A172 (cell line): Measurements from ENCODE around the gene MGA. TPM values are rescaled to one million over a fixed set of nuclear protein-coding genes. Genes with fewer than 3 reads are reported as not detected.

Source experiments
- DNase-seq: peaks from one replicate; pipeline ENCODE4 v3.0.0-alpha.2; 2015; ENCODE audit warnings: low spot score
- total RNA-seq: library from RNA; depleted of rRNA; stranded (reverse); fragments of >200 nt; shearing (Covaris generic); gene quantifications from 2 replicates; pipeline ENCODE4 v1.2.3, GENCODE V29; 2014; rRNA removed

Gene MGA
- 21.9 and 33.3 TPM in 2 replicates for total RNA-seq

DNA sequence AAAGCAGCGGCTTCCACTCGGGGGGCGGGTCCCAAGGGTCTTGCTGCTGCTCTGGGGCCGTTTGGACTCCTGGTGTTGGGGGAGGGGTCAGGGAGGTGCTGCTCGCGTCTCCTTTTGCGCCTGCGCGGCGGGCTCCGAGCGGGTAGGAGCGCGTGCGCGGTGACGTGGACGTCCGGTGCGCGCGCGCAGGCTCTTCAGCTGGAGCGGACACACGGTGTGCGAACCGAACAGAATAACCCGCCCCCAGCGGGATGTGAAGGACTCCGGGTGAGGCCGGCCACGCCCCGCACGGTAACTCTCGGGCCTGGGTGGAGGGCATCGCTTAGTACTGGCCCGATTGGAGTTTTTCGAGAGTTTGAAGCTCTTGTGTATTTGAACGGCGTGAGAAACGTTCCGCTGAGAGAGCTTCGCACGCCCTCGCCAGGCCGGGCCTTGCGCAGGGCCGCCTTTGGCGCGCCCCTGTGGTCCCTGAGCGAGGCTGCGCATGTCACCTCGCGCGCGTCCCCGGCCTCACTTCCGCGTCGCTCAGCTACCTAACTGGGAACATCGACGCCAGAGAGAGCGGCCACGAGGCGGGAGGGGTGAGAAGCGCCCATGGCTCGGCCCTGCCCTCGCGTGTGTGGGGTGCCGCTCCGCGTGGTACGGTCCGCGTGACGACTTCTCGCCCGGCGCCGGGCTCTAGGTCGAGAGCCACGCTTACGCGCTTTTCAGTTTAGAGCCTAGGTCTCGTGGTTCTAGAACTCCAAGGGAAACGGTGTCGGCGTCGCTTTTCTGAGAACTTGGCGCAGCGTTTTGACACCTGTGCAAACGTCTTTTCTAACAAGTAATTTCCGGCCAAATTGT is at the start of gene MGA:
Gene MGA, plus strand, starts transcription at position 171 of the 843 bp plus-strand sequence.
- peak; percentile 10 for DNase-seq

DNA sequence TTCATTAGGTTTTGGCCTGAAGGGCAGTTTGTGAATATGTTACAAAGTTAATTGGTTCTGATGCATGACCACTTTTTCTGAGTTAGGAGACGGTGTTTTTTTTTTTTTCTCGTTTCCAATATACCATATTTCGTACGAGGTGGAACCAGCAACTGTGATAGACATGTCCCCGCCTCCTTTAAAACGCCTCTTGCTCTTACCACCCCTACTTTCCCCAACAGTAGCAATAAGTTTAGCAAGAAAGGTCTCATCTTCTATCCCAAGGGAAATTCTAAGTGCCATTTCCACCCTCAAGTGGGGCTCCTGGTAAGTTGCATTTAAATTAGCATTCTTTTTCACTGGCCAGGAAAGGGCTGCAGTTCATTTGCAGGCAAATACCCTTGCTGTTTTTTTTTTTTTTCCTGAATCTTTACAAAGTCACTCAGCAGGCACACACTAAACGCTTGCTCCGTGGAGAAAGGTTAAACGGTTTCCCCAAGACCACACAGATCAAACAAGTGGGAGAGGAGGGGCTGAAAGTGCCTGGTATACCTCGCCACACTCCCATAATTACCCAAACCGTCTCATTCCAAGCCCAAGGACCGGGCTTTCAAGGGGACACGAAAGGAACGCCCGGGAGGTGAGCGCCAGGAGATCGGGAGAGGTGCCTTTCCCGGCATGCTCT is 39.5 kb upstream of the MGA start:
- peak; percentile 13 for DNase-seq

DNA sequence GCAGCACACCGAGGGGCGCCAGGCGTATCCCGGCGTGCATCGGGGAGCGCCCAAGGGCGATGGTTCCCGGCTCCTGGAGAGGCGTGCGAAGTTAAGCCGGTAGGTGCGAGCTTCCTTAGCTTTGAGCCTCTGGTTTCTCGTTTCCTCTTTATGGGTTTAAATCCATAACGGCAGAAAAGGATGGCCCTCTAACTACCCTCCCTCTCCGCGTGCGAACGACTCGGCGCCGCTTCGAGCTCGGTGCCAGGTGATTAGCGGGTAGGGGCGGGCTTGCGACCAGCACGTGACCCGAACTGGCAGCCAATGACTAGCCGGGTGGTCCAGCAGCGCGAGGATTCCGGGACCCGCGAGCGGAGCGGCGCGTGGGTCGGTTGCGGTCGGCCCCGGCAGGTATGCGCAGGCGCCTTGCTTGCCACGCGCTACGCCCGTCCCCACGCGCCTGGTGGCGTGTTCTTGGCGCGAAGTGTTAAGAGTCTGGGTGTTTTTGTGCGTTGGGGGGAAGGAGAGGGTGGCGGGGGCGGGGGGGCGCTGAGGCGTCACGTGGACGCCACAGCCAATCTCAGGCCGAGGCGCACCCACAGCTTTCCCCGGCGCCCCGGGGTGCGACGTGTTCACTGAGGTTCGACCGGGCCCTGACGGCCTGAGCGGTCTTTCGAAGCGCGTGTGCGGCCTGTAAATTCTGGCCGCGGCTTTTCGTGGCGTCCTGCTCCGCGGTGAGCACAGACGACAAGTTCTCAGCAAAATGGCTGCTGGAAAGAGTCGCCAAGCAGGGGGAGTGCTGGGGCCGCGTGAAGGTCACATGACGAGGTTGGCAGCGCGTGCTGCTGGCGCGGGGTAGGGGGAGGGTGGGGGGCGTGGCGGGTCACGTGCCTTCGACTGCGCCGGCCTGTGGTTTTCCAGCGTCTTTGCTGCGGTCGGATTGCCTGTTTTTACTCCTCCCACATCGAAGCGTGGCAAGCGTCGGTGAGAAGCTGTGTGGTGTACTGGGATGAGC is 38.7 kb upstream of the MGA start:
- peak; percentile 81 for DNase-seq

DNA sequence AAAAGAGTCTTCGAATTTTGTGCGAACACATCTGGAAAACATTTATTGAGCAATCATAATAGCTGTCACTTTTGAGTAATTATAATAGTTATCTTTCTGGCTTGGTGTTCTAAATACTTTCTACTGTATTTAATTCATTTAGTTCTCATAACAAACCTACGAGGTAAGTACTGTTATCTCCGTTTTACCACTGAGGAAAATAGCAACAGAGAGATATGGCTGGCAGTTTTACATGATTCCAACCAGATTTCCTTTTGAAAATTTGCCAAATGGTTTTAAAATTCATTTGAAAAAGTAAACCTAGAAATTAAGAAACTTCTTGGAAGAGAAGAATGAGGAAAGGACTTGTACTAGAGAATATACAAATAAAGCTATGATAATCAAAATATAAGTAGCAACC is 37.3 kb upstream of the MGA start:
- no peak for DNase-seq

GRCh38 chr15:41627203-41627602 is 33.0 kb upstream of the MGA start:
- DNase-seq: no peak

- no peak for DNase-seq
Observed at GRCh38 chr15:41629463-41629862, 30.7 kb upstream of the MGA start.

GRCh38 chr15:41629883-41630282 is 30.3 kb upstream of the MGA start:
- no peak for DNase-seq

- DNase-seq: no peak
Observed at GRCh38 chr15:41630616-41631217, 29.5 kb upstream of the MGA start.

- DNase-seq: no peak
Observed at GRCh38 chr15:41631880-41632470, 28.2 kb upstream of the MGA start.

DNA sequence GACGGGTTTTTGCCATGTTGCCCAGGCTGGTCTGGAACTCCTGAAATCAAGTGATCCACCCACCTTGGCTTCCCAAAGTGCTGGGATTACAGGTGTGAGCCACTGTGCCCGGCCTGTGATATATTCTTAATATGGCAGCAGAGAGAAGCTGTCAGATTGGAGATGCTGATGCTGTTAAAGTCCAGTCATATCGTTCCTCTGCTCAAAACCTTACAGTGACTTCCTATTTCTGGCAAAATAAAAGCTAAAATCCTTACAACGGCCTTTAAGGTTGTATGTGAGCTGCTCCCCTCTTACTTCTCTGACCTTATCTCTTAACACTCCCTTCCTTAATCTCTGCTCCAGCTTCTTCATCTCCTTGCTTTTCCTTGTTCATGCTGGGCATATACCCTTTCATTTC is 26.6 kb upstream of the MGA start:
- DNase-seq: no peak

- DNase-seq: no peak
Observed at GRCh38 chr15:41634072-41634626, 26.1 kb upstream of the MGA start.

- DNase-seq: no peak
Observed at GRCh38 chr15:41637086-41637485, 23.1 kb upstream of the MGA start.

DNA sequence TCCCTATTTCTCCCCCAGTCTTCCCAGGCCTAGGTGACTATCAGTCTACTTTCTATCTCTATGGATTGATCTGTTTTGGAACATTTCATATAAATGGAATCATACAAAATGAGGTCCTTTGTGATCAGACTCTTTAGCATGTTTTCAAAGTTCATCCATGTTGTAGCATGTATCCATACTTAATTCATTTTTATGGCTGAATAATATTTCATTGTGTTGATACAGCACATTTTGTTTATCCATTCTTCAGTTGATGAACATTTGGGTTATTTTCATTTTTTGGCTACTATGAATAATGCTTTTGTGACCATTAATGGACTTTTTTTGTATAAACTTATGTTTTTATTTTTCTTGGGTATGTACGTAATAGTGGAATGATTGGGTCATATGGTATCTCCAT is 19.2 kb upstream of the MGA start:
- no peak for DNase-seq

GRCh38 chr15:41647262-41647661 is 12.9 kb upstream of the MGA start:
- DNase-seq: no peak

GRCh38 chr15:41648097-41648496 is 12.1 kb upstream of the MGA start:
- no peak for DNase-seq

DNA sequence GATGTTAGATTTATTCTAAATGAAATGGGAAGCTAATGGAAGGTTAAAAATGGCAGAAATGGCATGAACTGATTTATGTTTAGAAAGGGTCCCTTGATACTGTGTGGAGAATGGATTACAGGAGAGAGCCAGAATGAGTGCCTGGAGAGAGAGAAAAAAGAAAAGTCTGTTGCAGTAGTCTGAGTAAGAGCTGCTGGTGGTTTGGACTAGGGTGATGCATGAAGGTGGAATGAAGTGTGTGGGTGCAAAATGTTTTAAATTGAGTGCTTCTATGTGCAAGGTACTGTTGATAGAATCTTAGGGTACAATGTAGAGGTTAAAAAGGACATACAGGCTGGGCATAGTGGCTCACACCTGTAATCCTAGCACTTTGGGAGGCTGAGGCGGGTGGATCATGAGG is 11.4 kb upstream of the MGA start:
- no peak for DNase-seq

DNA sequence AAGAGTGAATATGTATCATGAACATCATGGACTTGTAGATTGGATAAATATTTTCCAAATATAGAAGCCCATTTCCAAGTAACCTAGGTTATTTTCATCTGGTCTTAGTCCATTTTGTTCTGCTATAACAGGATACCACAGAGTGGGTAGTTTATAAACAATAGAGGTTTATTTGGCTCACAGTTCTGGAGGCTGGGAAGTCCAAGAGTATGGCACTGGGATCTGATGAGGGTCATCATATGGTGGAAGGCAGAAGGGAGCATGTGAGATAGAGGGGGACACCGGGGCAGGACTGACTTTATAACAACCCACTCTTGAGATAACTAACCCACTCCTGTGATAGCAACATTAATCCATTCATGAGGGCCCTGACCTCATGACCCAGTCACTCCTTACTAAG is 9.4 kb upstream of the MGA start:
- no peak for DNase-seq

DNA sequence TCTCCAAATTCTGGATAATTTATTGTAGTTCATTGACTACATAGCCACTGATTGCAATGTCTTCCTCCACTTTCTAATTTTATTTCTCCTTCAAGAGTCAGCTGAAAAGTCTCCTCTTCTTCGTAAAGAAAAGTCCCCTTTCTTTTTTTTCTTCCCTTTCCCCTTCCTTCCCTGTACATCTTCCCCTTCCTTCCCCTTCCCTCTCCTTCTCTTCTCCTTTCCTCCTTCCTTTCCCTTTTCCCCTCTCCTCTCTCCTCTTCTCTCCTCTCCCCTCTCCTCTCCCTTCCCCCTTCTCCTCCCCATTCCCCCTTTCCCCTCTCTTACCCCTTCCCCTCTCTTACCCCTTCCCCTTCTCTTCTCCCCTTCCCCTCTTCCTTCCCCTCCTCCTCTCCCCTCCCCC is 8.8 kb upstream of the MGA start:
- DNase-seq: no peak

DNA sequence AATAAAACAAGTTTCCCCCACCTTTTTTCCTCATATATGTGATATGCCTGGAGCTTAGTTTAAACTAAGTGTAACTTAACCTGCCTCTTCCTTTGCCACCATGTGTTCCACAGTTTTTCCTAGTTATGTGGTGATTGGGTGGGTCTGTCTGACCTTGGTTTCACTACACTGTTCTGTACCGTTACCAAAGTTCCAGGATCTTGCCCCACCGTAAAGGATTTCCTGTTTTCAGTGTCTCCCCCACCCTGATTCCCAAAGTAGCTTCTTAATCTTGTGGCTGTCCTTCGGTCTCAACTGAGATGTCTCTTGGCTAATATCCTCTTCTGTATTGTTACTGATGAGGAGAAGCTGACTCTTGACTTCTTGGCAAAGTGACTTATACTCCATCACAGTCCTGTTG is 6.4 kb upstream of the MGA start:
- DNase-seq: no peak

DNA sequence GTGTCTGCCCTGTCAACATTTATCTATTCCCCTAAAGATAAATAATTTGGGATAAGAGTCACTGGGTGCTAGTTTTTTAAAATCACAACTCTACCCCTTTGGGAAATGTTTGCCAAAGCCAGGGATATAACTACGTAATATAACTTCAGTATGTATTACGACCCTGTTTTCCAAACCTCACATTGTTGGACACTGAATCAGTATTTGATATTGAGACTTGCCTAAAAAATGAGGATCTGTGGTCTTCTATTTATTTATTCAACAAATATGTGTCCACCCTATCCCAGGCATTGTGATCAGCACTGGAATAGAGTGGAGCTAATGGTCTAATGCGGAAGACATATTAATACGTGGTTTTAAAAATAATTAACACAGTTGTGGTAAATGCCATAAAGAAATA is 4.5 kb upstream of the MGA start:
- no peak for DNase-seq

DNA sequence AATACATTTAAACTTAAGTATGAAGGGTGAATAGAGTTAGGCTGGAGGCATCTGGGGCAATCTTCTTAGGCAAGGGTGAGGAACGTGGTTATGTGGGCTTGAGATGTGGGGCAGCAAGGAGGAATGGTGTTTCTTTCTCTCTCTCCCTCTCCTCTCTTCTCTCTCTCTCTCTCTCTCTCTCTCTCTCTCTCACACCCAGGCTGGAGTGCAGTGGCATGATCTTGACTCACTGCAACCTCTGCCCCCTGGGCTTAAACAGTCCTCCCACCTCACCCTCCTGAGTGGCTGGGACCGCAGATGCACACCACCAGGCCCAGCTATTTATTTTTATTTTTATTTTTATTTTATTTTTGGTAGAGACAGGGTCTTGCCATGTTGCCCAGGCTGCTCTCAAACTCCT is 4.0 kb upstream of the MGA start:
- peak; percentile 36 for DNase-seq
